ENCODE results near the gene CCR9.

The CCR9 gene

GRCh38 chr3:45909542-45909941 is 23.2 kb downstream of the CCR9 start:
- no peak for DNase-seq

- DNase-seq, result no peak
Observed at GRCh38 chr3:45910892-45911291, 24.5 kb downstream of the CCR9 start.

GRCh38 chr3:45911511-45912226 is 25.3 kb downstream of the CCR9 start:
- DNase-seq, result no peak

GRCh38 chr3:45912435-45912834 is 26.1 kb downstream of the CCR9 start:
- no peak for DNase-seq

GRCh38 chr3:45914362-45915058 is 28.2 kb downstream of the CCR9 start:
- no peak for DNase-seq

GRCh38 chr3:45915059-45915439 is 28.7 kb downstream of the CCR9 start:
- DNase-seq, result no peak

- DNase-seq, result no peak
Observed at GRCh38 chr3:45915518-45916231, 29.3 kb downstream of the CCR9 start.

- no peak for DNase-seq
Observed at GRCh38 chr3:45917146-45917898, 31.0 kb downstream of the CCR9 start.

GRCh38 chr3:45921158-45922038 is 35.1 kb downstream of the CCR9 start:
- no peak for DNase-seq

- no peak for DNase-seq
Observed at GRCh38 chr3:45922039-45922326, 35.6 kb downstream of the CCR9 start.

GRCh38 chr3:45922950-45923590 is 36.7 kb downstream of the CCR9 start:
- no peak for DNase-seq

GRCh38 chr3:45923755-45924154 is 37.4 kb downstream of the CCR9 start:
- DNase-seq, result no peak

- no peak for DNase-seq
Observed at GRCh38 chr3:45927881-45928280, 41.5 kb downstream of the CCR9 start.

GRCh38 chr3:45929042-45929679 is 42.8 kb downstream of the CCR9 start:
- peak; percentile 58 for DNase-seq

- no peak for DNase-seq
Observed at GRCh38 chr3:45931496-45931895, 45.2 kb downstream of the CCR9 start.

GRCh38 chr3:45932112-45932511 is 45.8 kb downstream of the CCR9 start:
- DNase-seq, result no peak

- no peak for DNase-seq
Observed at GRCh38 chr3:45933591-45933990, 47.2 kb downstream of the CCR9 start.

- DNase-seq, result no peak
Observed at GRCh38 chr3:45936261-45936660, 49.9 kb downstream of the CCR9 start.

- no peak for DNase-seq
Observed at GRCh38 chr3:45937206-45938042, 51.1 kb downstream of the CCR9 start.

GRCh38 chr3:45938043-45938435 is 51.7 kb downstream of the CCR9 start:
- DNase-seq, result no peak

Data from right forelimb (tissue), 1 donor.